Measurements from ENCODE around the gene PTPN13.

Gene PTPN13

GRCh38 chr4:86593688-86594558, at the start of gene PTPN13:
Gene PTPN13 (plus strand): TSS chr4:86594315. CDS start chr4:86635257, 40,942 bp downstream.
- Mint-ChIP-seq H3K36me3 (no peaks in the 10 kb centered on the region), H3K27me3 (peaks cover 21% of the 10 kb centered on the region), H3K4me1 (peaks cover 7% of the 10 kb centered on the region), H3K27ac (no peak within 1 kb of the TSS), H3K4me3 (peak within 1 kb of the TSS; percentile 72), H3K9me3 (no peaks in the 10 kb centered on the region)
- ATAC-seq (ENCODE audit: low read depth) (peak; percentile 74), DNase-seq (ENCODE audit: low spot score in 2 of 2) (peak; percentile 5 to 28)

- Mint-ChIP-seq H3K27ac (no peak overlapping the region), H3K4me3 (no peak overlapping the region), H3K9me3 (peaks cover 3% of the 10 kb centered on the region), H3K27me3 (peaks cover 4% of the 10 kb centered on the region), H3K4me1 (no peaks in the 10 kb centered on the region), H3K36me3 (no peaks in the 10 kb centered on the region)
- DNase-seq (ENCODE audit: low spot score in 2 of 2) (no peak), ATAC-seq (ENCODE audit: low read depth) (no peak)
These were observed 47.0 kb upstream of the PTPN13 start for GRCh38 chr4:86547140-86547539.

GRCh38 chr4:86549163-86549788, 44.8 kb upstream of the PTPN13 start:
- Mint-ChIP-seq H3K36me3 (no peaks in the 10 kb centered on the region), H3K27me3 (peaks cover 4% of the 10 kb centered on the region), H3K27ac (no peak overlapping the region), H3K9me3 (peaks cover 4% of the 10 kb centered on the region), H3K4me3 (no peak overlapping the region), H3K4me1 (no peaks in the 10 kb centered on the region)
- ATAC-seq (ENCODE audit: low read depth) (no peak), DNase-seq (ENCODE audit: low spot score in 2 of 2) (no peak)

GRCh38 chr4:86551387-86551786, 42.7 kb upstream of the PTPN13 start:
- ATAC-seq (ENCODE audit: low read depth) (no peak), DNase-seq (ENCODE audit: low spot score in 2 of 2) (no peak)
- Mint-ChIP-seq H3K27ac (no peak overlapping the region), H3K36me3 (no peaks in the 10 kb centered on the region), H3K27me3 (peaks cover 8% of the 10 kb centered on the region), H3K9me3 (peaks cover 2% of the 10 kb centered on the region), H3K4me1 (no peaks in the 10 kb centered on the region), H3K4me3 (no peak overlapping the region)

- H3K27me3 Mint-ChIP-seq = peaks cover 6% of the 10 kb centered on the region
- peaks cover 2% of the 10 kb centered on the region for H3K9me3 Mint-ChIP-seq
- no peaks in the 10 kb centered on the region for H3K4me1 Mint-ChIP-seq
- no peak overlapping the region for H3K27ac Mint-ChIP-seq
- H3K4me3 Mint-ChIP-seq = no peak overlapping the region
- H3K36me3 Mint-ChIP-seq = no peaks in the 10 kb centered on the region
- ATAC-seq (ENCODE audit: low read depth) = no peak
- DNase-seq (ENCODE audit: low spot score in 2 of 2) = no peak
These were observed 39.5 kb upstream of the PTPN13 start for GRCh38 chr4:86554646-86555045.

- peaks cover 8% of the 10 kb centered on the region for H3K27me3 Mint-ChIP-seq
- H3K4me1 Mint-ChIP-seq = no peaks in the 10 kb centered on the region
- no peak for ATAC-seq (ENCODE audit: low read depth)
- no peak for DNase-seq (ENCODE audit: low spot score in 2 of 2)
- H3K36me3 Mint-ChIP-seq = no peaks in the 10 kb centered on the region
- no peak overlapping the region for H3K27ac Mint-ChIP-seq
- H3K9me3 Mint-ChIP-seq = peaks cover 2% of the 10 kb centered on the region
- no peak overlapping the region for H3K4me3 Mint-ChIP-seq
These were observed 37.2 kb upstream of the PTPN13 start for GRCh38 chr4:86556791-86557415.

- no peak for ATAC-seq (ENCODE audit: low read depth)
- Mint-ChIP-seq H3K27me3 (peaks cover 7% of the 10 kb centered on the region), H3K27ac (no peak overlapping the region), H3K4me3 (no peak overlapping the region), H3K4me1 (no peaks in the 10 kb centered on the region), H3K36me3 (no peaks in the 10 kb centered on the region), H3K9me3 (no peaks in the 10 kb centered on the region)
- DNase-seq (ENCODE audit: low spot score in 2 of 2) = no peak
These were observed 36.6 kb upstream of the PTPN13 start for GRCh38 chr4:86557526-86557925.

- H3K27ac Mint-ChIP-seq = no peak overlapping the region
- H3K9me3 Mint-ChIP-seq = no peaks in the 10 kb centered on the region
- ATAC-seq (ENCODE audit: low read depth) = no peak
These were observed 35.9 kb upstream of the PTPN13 start for GRCh38 chr4:86558258-86558657.

GRCh38 chr4:86558797-86559196, 35.3 kb upstream of the PTPN13 start:
- peaks cover 7% of the 10 kb centered on the region for H3K27me3 Mint-ChIP-seq
- H3K36me3 Mint-ChIP-seq = no peaks in the 10 kb centered on the region
- H3K4me3 Mint-ChIP-seq = no peak overlapping the region
- DNase-seq (ENCODE audit: low spot score in 2 of 2) (no peak), ATAC-seq (ENCODE audit: low read depth) (no peak)
- no peaks in the 10 kb centered on the region for H3K9me3 Mint-ChIP-seq
- H3K4me1 Mint-ChIP-seq = no peaks in the 10 kb centered on the region
- H3K27ac Mint-ChIP-seq = no peak overlapping the region

More at GRCh38 chr4:86558258-86558657, 35.9 kb upstream of the PTPN13 start:
- Mint-ChIP-seq H3K27me3 (peaks cover 7% of the 10 kb centered on the region), H3K4me1 (no peaks in the 10 kb centered on the region), H3K4me3 (no peak overlapping the region), H3K36me3 (no peaks in the 10 kb centered on the region)
- no peak for DNase-seq (ENCODE audit: low spot score in 2 of 2)

- no peak for ATAC-seq (ENCODE audit: low read depth)
- Mint-ChIP-seq H3K4me3 (no peak overlapping the region), H3K36me3 (no peaks in the 10 kb centered on the region), H3K4me1 (no peaks in the 10 kb centered on the region), H3K27me3 (peaks cover 2% of the 10 kb centered on the region), H3K9me3 (no peaks in the 10 kb centered on the region), H3K27ac (no peak overlapping the region)
- DNase-seq (ENCODE audit: low spot score in 2 of 2) = no peak
These were observed 33.7 kb upstream of the PTPN13 start for GRCh38 chr4:86560447-86560846.

GRCh38 chr4:86561256-86561655, 32.9 kb upstream of the PTPN13 start:
- no peak overlapping the region for H3K27ac Mint-ChIP-seq
- DNase-seq (ENCODE audit: low spot score in 2 of 2) (no peak), ATAC-seq (ENCODE audit: low read depth) (no peak)
- H3K9me3 Mint-ChIP-seq = no peaks in the 10 kb centered on the region
- peaks cover 5% of the 10 kb centered on the region for H3K27me3 Mint-ChIP-seq
- no peaks in the 10 kb centered on the region for H3K36me3 Mint-ChIP-seq
- H3K4me3 Mint-ChIP-seq = no peak overlapping the region
- no peaks in the 10 kb centered on the region for H3K4me1 Mint-ChIP-seq

GRCh38 chr4:86563416-86563815, 30.7 kb upstream of the PTPN13 start:
- Mint-ChIP-seq H3K4me1 (no peaks in the 10 kb centered on the region), H3K27ac (no peak overlapping the region), H3K27me3 (peaks cover 5% of the 10 kb centered on the region), H3K4me3 (no peak overlapping the region), H3K9me3 (no peaks in the 10 kb centered on the region), H3K36me3 (no peaks in the 10 kb centered on the region)
- ATAC-seq (ENCODE audit: low read depth) (no peak), DNase-seq (ENCODE audit: low spot score in 2 of 2) (no peak)

- H3K4me3 Mint-ChIP-seq = no peak overlapping the region
- H3K36me3 Mint-ChIP-seq = no peaks in the 10 kb centered on the region
- no peaks in the 10 kb centered on the region for H3K4me1 Mint-ChIP-seq
- H3K27ac Mint-ChIP-seq = no peak overlapping the region
- no peaks in the 10 kb centered on the region for H3K9me3 Mint-ChIP-seq
- H3K27me3 Mint-ChIP-seq = peaks cover 5% of the 10 kb centered on the region
- DNase-seq (ENCODE audit: low spot score in 2 of 2) = no peak
- no peak for ATAC-seq (ENCODE audit: low read depth)
These were observed 29.3 kb upstream of the PTPN13 start for GRCh38 chr4:86564795-86565194.

- H3K4me3 Mint-ChIP-seq = no peak overlapping the region
- ATAC-seq (ENCODE audit: low read depth) (no peak), DNase-seq (ENCODE audit: low spot score in 2 of 2) (no peak)
- no peaks in the 10 kb centered on the region for H3K36me3 Mint-ChIP-seq
- H3K4me1 Mint-ChIP-seq = no peaks in the 10 kb centered on the region
- no peaks in the 10 kb centered on the region for H3K9me3 Mint-ChIP-seq
- H3K27ac Mint-ChIP-seq = no peak overlapping the region
- peaks cover 5% of the 10 kb centered on the region for H3K27me3 Mint-ChIP-seq
These were observed 28.5 kb upstream of the PTPN13 start for GRCh38 chr4:86565651-86566050.

Measured in memory B cell (primary cell).